Neural crest cell (in vitro differentiated cells): Measurements from ENCODE around the gene ACP7. TPM values are rescaled to one million over a fixed set of nuclear protein-coding genes. Genes with fewer than 3 reads are reported as not detected.

Source experiments
- DNase-seq: peaks from one replicate; pipeline ENCODE4 v3.0.0; 2021; ENCODE audit warnings: low read depth, mixed read lengths, low spot score
- H3K27ac Mint-ChIP-seq: one replicate; pipeline ENCODE4 v1.8.0; 2021; ENCODE audit warnings: mild to moderate bottlenecking, mixed read lengths; ENCODE audit not compliant: unreplicated experiment
- H3K27me3 Mint-ChIP-seq: 2 replicates; pipeline ENCODE4 v1.8.0; 2021; ENCODE audit warnings: low read depth, mild to moderate bottlenecking, mixed read lengths
- H3K36me3 Mint-ChIP-seq: 2 replicates; pipeline ENCODE4 v1.8.0; 2021; ENCODE audit warnings: low read depth, mild to moderate bottlenecking, mixed read lengths
- H3K4me1 Mint-ChIP-seq: 2 replicates; pipeline ENCODE4 v1.8.0; 2021; ENCODE audit warnings: mixed read lengths
- H3K4me3 Mint-ChIP-seq: one replicate; pipeline ENCODE4 v1.8.0; 2021; ENCODE audit warnings: mild to moderate bottlenecking, mixed read lengths
- H3K9me3 Mint-ChIP-seq: 2 replicates; pipeline ENCODE4 v1.8.0; 2021; ENCODE audit warnings: mixed read lengths
- CTCF ChIP-seq: fragments of 200-600 bp; sonication (generic); conservative IDR thresholded peaks from 2 replicates; pipeline ENCODE4 v1.5.0; 2021; ENCODE audit warnings: antibody characterized with exemption, mild to moderate bottlenecking
- total RNA-seq: library from RNA; stranded (reverse); gene quantifications from 2 replicates; pipeline ENCODE4 v1.2.1, GENCODE V29; 2021

ACP7 gene
- total RNA-seq, 1 donor from 2014 or later: not detected

GRCh38 chr19:39156326-39157230 lies 72.4 kb downstream of the ACP7 start:
- Mint-ChIP-seq H3K27me3 (no peaks in the 10 kb centered on the region), H3K4me3 (no peak overlapping the region), H3K27ac (no peak overlapping the region), H3K9me3 (no peaks in the 10 kb centered on the region), H3K4me1 (peaks cover 19% of the 10 kb centered on the region), H3K36me3 (peaks cover 4% of the 10 kb centered on the region)
- TF ChIP-seq CTCF: no peak
- DNase-seq: no peak

GRCh38 chr19:39157275-39157996 lies 73.3 kb downstream of the ACP7 start:
- TF ChIP-seq CTCF: no peak
- H3K4me1 Mint-ChIP-seq: peaks cover 19% of the 10 kb centered on the region
- DNase-seq: no peak
- peaks cover 4% of the 10 kb centered on the region for H3K36me3 Mint-ChIP-seq
- no peaks in the 10 kb centered on the region for H3K9me3 Mint-ChIP-seq
- H3K27ac Mint-ChIP-seq: peak overlapping the region; percentile 60
- H3K27me3 Mint-ChIP-seq: no peaks in the 10 kb centered on the region
- H3K4me3 Mint-ChIP-seq: no peak overlapping the region

GRCh38 chr19:39157997-39158389 lies 73.8 kb downstream of the ACP7 start:
- no peak for DNase-seq
- no peak overlapping the region for H3K4me3 Mint-ChIP-seq
- no peaks in the 10 kb centered on the region for H3K27me3 Mint-ChIP-seq
- peaks cover 24% of the 10 kb centered on the region for H3K4me1 Mint-ChIP-seq
- TF ChIP-seq CTCF: no peak
- no peaks in the 10 kb centered on the region for H3K9me3 Mint-ChIP-seq
- H3K27ac Mint-ChIP-seq: peak overlapping the region; percentile 60
- H3K36me3 Mint-ChIP-seq: peaks cover 4% of the 10 kb centered on the region

GRCh38 chr19:39158646-39159260 lies 74.6 kb downstream of the ACP7 start:
- Mint-ChIP-seq H3K4me3 (no peak overlapping the region), H3K27ac (no peak overlapping the region), H3K27me3 (no peaks in the 10 kb centered on the region), H3K36me3 (peaks cover 4% of the 10 kb centered on the region), H3K9me3 (no peaks in the 10 kb centered on the region), H3K4me1 (peaks cover 28% of the 10 kb centered on the region)
- DNase-seq: no peak
- TF ChIP-seq CTCF: no peak

GRCh38 chr19:39160523-39160861 lies 76.3 kb downstream of the ACP7 start:
- Mint-ChIP-seq H3K27me3 (no peaks in the 10 kb centered on the region), H3K4me1 (peaks cover 22% of the 10 kb centered on the region)

More at GRCh38 chr19:39160523-39160861, 76.3 kb downstream of the ACP7 start:
- Mint-ChIP-seq H3K4me3 (no peak overlapping the region), H3K9me3 (no peaks in the 10 kb centered on the region), H3K27ac (peak overlapping the region; percentile 43), H3K36me3 (no peaks in the 10 kb centered on the region)
- no peak for DNase-seq
- no peak for TF ChIP-seq CTCF

Other genes starting within 250 kb of the ACP7 start
- gene HNRNPL, start 234.4 kb upstream of the ACP7 start, total RNA-seq: 718 and 728 TPM in 2 replicates
- 1.4 and 1.6 TPM in 2 replicates for gene RINL, start 206.1 kb upstream of the ACP7 start, total RNA-seq
- gene SIRT2, start 184.8 kb upstream of the ACP7 start, total RNA-seq: 27.4 and 28.9 TPM in 2 replicates
- 19.9 and 21.2 TPM in 2 replicates for gene NFKBIB, start 184.4 kb upstream of the ACP7 start, total RNA-seq
- 1.4 and 2.0 TPM in 2 replicates for gene CCER2, start 172.2 kb upstream of the ACP7 start, total RNA-seq
- gene SARS2, start 153.6 kb upstream of the ACP7 start, total RNA-seq: 54.1 and 58.5 TPM in 2 replicates
- gene MRPS12, start 153.4 kb upstream of the ACP7 start, total RNA-seq: 34.4 and 38.5 TPM in 2 replicates
- 29.8 and 30.9 TPM in 2 replicates for gene FBXO17, start 108.6 kb upstream of the ACP7 start, total RNA-seq
- 4.9 and 6.8 TPM in 2 replicates for gene FBXO27, start 51.8 kb upstream of the ACP7 start, total RNA-seq
- gene PAK4, start 41.4 kb downstream of the ACP7 start, total RNA-seq: 54.4 and 56.8 TPM in 2 replicates
- not detected in 2 replicates for gene NCCRP1, start 112.6 kb downstream of the ACP7 start, total RNA-seq
- gene SYCN, start 119.9 kb downstream of the ACP7 start, total RNA-seq: not detected in 2 replicates
- gene IFNL3, start 160.6 kb downstream of the ACP7 start, total RNA-seq: not detected in 2 replicates
- gene IFNL4, start 164.5 kb downstream of the ACP7 start, total RNA-seq: not detected in 2 replicates
- gene IFNL2, start 184.0 kb downstream of the ACP7 start, total RNA-seq: not detected in 2 replicates
- not detected in 2 replicates for gene IFNL1, start 212.0 kb downstream of the ACP7 start, total RNA-seq
- 4.9 and 5.1 TPM in 2 replicates for gene LRFN1, start 236.5 kb downstream of the ACP7 start, total RNA-seq